ENCODE results near the gene MX2.

- TF ChIP-seq CEBPB (IDR thresholded peaks at IDR 0.05; ENCODE audit: low read depth, low read length) (no peak), RBBP5 (IDR thresholded peaks at IDR 0.05; ENCODE audit: borderline replicate concordance, low read depth, low read length) (no peak), CTCF (IDR thresholded peaks at IDR 0.05; ENCODE audit: control extremely low read depth in 1 of 3, insufficient read depth in 1 of 3, low read depth in 1 of 3, low read length in 3 of 3) (no peak), HDAC2 (IDR thresholded peaks at IDR 0.05; ENCODE audit: borderline replicate concordance in 1 of 2, low read depth in 2 of 2, low read length in 2 of 2) (no peak), BACH1 (IDR thresholded peaks at IDR 0.05; ENCODE audit: low read length) (no peak), SP1 (IDR thresholded peaks at IDR 0.05; ENCODE audit: low read depth, low read length) (no peak), USF2 (IDR thresholded peaks at IDR 0.05; ENCODE audit: low read length) (no peak), TAF1 (IDR thresholded peaks at IDR 0.05; ENCODE audit: low read depth, low read length) (no peak), EZH2 (IDR thresholded peaks at IDR 0.05; ENCODE audit: low read depth, low read length, severe bottlenecking) (no peak), BCL11A (IDR thresholded peaks at IDR 0.05; ENCODE audit: low read depth in 2 of 2, low read length in 2 of 2) (no peak), EGR1 (IDR thresholded peaks at IDR 0.05; ENCODE audit: borderline replicate concordance, low read depth, low read length) (no peak), SAP30 (IDR thresholded peaks at IDR 0.05; ENCODE audit: insufficient read depth, insufficient replicate concordance, low read length) (no peak)
These were observed 35.7 kb downstream of the MX2 start for GRCh38 chr21:41397471-41397891.
